Mononuclear cell (primary cell): Measurements from ENCODE around the gene GPX6. TPM values are rescaled to one million over a fixed set of nuclear protein-coding genes. Genes with fewer than 3 reads are reported as not detected.
"Not testable (repeated sequence)": the region's sequence is repeated elsewhere in the genome, so short reads cannot be mapped to it uniquely, and the experiment has no call there.

Source experiments
- H3K27me3 ChIP-seq: 2 replicates; pipeline ENCODE4 v1.6.0; 2011; ENCODE audit warnings: low read length, control low read depth; ENCODE audit not compliant: insufficient read depth
- H3K4me1 ChIP-seq: 2 replicates; pipeline ENCODE4 v1.5.1; 2011; ENCODE audit warnings: mild to moderate bottlenecking, low read length, control low read depth; ENCODE audit not compliant: insufficient read depth
- H3K4me3 ChIP-seq: 2 replicates; pipeline ENCODE4 v1.5.1; 2011; ENCODE audit warnings: mild to moderate bottlenecking, low read length, moderate library complexity
- H3K9me3 ChIP-seq: 2 replicates; pipeline ENCODE4 v1.5.1; 2011; ENCODE audit warnings: low read depth, mild to moderate bottlenecking, control low read depth, low read length
- total RNA-seq: library from RNA; depleted of rRNA; stranded (reverse); fragments of >200 nt; gene quantifications from one replicate; pipeline ENCODE4 v1.2.3, GENCODE V29; 2012

Gene GPX6
- total RNA-seq, 1 donor = not detected

DNA sequence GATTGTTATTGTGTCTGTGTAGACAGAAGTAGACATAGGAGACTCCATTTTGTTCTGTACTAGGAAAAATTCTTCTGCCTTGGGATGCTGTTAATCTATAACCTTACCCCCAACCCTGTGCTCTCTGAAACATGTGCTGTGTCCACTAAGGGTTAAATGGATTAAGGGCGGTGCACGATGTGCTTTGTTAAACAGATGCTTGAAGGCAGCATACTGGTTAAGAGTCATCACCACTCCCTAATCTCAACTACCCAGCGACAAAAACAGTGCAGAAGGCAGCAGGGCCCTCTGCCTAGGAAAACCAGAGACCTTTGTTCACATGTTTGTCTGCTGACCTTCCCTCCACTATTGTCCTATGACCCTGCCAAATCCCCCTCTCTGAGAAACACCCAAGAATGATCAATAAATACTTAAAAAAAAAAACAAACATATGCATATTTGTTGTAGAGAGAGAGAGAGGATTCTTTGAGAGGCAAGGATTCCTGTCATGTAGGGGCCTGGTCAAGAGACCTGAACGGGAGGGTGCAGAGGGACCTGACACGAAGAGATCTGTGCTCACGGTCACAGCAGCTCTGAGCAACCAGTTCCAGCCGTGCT, 12.8 kb downstream of the GPX6 start:
- H3K27me3 ChIP-seq, H3K4me3 ChIP-seq, H3K9me3 ChIP-seq, H3K4me1 ChIP-seq: not testable (repeated sequence)

DNA sequence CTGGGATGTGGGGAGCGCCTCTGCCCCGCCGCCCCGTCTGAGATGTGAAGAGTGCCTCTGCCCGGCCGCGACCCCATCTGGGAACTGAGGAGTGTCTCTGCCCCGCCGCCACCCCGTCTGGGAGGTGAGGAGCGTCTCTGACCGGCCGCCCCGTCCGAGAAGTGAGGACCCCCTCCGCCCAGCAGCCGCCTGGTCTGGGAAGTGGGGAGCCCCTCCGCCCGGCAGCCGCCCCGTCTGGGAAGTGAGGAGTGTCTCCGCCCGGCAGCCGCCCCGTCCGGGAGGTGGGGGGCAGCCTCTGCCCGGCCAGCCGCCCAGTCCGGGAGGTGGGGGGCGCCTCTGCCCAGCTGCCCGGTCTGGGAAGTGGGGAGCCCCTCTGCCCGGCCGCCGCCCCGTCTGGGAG, 13.5 kb downstream of the GPX6 start:
- H3K9me3 ChIP-seq, H3K27me3 ChIP-seq: not testable (repeated sequence)

DNA sequence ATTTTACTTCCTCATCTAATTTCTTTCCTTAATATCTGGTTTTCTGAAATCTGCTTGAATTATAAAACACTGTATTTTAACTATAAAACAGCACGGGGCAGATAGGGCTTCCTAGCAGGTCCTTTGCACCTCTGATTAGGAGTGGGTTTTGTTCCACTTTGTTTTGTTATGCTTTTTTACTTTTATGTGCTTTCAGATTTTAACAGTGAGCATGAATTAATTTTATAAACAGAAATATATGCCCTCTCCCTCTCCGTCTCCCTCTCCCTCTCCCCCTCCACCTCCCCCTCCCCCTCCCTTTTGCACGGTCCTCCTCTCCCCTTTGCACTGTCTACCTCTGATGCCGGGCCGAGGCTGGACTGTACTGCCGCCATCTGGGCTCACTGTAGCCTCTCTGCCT, 14.3 kb downstream of the GPX6 start:
- H3K27me3 ChIP-seq = peaks cover 13% of the 10 kb centered on the region
- H3K4me1 ChIP-seq = no peaks in the 10 kb centered on the region
- H3K4me3 ChIP-seq = no peak overlapping the region
- no peaks in the 10 kb centered on the region for H3K9me3 ChIP-seq

More for the DNA sequence above, 13.5 kb downstream of the GPX6 start:
- H3K4me1 ChIP-seq, H3K4me3 ChIP-seq: not testable (repeated sequence)

DNA sequence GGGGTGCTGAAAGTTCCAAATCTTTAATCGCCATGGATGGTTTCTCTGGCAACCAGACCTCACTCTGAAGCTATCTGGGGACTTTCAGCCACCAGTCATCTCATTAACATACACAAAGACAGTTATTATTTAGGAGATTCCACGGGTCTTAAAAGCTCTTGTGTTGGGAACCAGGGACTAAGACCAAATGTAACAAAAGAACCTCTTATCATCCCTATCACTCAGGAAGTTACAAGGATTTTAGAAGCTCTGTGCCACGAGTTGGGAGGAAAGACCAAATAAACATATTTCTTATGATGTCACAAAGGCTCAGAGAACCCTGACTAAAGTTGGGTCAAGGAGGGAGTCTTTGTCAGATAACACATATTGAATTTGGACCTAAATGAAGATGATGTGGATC, 17.7 kb downstream of the GPX6 start:
- no peaks in the 10 kb centered on the region for H3K9me3 ChIP-seq
- no peaks in the 10 kb centered on the region for H3K4me1 ChIP-seq
- H3K27me3 ChIP-seq = peaks cover 17% of the 10 kb centered on the region
- H3K4me3 ChIP-seq = no peak overlapping the region

DNA sequence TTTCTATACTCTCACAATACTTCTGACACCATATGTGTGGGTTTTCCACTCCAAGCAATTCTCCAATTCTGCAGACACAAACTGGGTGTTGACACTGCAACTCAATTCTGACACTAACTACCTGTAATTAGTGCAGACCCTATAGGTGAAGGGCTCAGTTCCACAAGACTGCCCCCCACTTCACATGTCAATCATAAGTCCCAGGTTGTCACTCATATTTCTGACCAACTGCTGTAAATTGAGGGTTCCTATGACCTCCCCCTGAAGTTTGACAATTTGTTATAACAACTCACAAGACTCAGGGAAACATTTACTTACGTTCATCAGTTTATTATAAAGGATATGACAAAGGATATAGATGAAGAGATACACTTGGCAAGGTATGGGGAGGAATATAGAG, 18.3 kb downstream of the GPX6 start:
- Histone ChIP-seq H3K27me3 (peaks cover 21% of the 10 kb centered on the region), H3K4me1 (no peaks in the 10 kb centered on the region), H3K9me3 (no peaks in the 10 kb centered on the region), H3K4me3 (no peak overlapping the region)

DNA sequence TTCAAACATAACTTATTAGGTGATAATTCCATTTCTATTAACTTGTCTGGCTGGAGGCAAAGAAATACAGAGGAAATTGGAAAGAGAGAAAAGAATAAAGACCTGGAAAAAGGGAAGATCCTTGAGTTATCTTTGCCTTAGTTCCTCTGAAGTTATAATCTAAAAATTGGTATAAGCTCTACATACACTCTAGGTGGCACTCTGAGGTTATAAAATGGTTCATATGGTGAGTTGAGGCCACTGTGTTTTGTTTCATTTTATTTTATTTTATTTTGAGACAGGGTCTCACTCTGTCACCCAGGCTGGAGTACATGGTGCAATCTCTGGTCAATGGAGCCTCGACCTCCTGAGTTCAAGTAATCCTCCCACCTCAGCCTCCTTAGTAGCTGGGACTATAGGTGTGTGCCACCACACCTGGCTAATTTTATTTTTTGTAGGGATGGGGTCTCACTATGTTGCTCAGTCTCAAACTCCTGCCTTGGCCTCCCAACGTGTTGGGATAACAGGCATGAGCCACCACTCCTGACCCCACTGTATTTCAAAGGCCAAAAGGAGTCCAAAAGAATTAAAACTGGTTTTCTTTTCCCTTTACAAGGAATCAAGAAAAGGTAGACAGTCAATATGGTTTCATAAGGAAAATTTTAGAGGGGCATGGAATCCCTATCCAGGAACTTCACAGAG, 19.4 kb downstream of the GPX6 start:
- H3K27me3 ChIP-seq = peaks cover 30% of the 10 kb centered on the region

DNA sequence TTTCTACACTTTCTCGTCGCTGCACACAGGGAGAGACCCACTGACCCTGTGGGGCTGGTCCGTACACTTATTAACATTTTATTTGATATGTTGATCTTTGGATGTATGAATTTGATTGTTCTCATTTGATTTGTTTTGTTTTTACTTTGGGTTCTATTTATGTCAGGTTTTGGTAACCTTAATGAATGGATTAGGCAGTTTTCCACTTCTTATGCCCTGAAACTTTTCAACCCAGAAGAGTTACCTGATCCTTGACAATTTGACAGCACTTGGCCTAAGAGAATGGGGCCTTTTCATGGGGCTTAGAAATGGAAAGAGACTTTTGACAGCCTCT, 23.6 kb downstream of the GPX6 start:
- Histone ChIP-seq H3K4me1 (peaks cover 4% of the 10 kb centered on the region), H3K27me3 (peaks cover 60% of the 10 kb centered on the region), H3K9me3 (no peaks in the 10 kb centered on the region), H3K4me3 (no peak overlapping the region)

More for the DNA sequence above, 19.4 kb downstream of the GPX6 start:
- no peaks in the 10 kb centered on the region for H3K9me3 ChIP-seq
- no peaks in the 10 kb centered on the region for H3K4me1 ChIP-seq
- no peak overlapping the region for H3K4me3 ChIP-seq

DNA sequence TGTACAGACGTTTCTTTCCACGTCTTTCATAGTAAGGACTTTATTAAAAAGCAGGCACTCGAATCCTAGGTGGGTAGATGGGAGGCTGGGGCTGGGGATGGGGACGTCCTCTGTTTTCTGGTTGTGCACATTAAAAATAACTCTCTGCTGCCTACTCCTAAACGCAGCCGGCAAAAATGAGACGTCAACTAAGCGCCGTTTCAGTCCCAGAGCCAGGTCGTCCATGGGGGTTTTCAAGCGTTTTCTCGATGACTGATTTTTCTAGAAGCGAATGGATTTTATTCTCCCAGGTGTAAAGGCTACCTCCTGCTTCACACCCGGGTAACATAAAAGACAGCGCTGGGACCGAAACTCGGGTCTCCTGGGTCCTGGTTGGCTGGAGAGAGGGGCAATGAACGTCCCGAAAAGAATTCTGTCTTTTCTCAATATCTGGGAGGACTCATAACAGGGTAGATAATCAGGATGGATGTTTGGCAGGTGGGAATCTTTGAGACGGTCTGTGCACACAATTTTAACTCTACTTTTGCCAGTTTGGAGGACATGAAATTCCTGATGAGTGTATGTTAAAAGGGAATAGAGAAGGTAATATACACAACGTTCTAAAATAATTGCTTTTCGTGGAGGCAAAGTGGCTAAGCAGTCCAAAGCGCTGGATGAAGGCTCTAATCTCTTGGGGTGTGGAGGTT, 25.2 kb downstream of the GPX6 start:
- no peaks in the 10 kb centered on the region for H3K9me3 ChIP-seq
- peaks cover 4% of the 10 kb centered on the region for H3K4me1 ChIP-seq
- H3K4me3 ChIP-seq = peak overlapping the region; percentile 15
- H3K27me3 ChIP-seq = peaks cover 58% of the 10 kb centered on the region

DNA sequence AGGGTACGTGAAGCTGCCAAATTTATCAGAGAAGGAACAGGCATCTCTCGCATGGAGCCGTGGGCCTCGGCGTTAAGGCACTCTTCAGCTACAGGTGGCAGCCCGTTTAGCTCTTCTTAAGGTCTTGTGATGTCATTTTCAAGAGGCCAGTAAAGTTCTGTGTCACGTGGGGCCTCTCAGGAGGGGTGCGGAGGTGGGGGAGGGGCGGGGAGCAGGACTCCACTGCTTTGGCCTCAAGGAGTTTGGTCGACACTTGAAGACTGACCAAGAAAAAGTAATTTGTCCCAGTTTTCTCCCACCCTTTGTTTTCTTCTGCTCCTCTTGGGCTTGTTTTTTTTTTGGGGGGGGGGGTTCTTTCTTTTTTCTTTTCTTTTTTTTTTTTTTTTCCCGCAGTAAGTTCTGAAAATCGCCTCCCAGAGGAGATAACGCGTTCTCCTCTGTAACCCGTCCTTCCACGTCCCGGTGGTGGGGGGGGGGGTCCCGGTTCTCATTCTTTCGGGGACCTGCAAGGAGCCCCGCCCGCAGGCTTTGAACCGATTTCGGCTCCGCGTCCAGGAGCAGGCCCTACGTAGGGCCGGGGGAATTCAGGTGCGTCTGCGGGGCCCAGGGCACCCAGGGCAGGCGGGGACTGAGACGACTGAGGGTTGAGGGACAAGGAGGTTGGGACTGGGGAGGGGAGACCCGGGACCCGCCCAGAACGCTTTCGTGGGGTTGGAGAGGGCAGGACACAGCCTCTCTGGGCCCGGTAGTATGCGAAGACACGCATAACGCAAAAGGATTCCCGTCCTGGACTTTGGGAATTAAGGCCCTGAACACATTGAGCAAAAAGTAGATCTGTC, 26.0 kb downstream of the GPX6 start:
- Histone ChIP-seq H3K4me3 (peak overlapping the region; percentile 15), H3K4me1 (peaks cover 4% of the 10 kb centered on the region), H3K27me3 (peaks cover 61% of the 10 kb centered on the region), H3K9me3 (no peaks in the 10 kb centered on the region)

DNA sequence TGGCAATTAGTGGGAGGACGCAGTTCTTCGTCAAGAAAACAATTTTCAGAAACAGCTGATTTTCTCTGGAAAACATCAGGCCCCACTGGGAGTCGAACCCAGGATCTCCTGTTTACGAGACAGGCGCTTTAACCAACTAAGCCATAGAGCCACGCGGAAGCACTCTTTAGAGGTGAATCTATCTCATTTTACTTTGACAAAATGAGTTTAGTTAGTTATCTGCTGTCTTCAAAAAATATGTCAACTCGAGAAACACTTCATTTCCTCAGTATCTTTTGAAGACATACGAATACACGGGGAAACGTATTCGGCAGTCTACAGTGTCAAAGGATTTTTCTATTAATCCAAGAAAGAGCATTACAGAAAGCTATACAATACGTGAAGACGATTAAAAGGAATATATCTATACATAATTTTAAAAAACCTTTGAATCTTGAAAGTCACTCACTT, 26.7 kb downstream of the GPX6 start:
- H3K4me3 ChIP-seq = no peak overlapping the region

DNA sequence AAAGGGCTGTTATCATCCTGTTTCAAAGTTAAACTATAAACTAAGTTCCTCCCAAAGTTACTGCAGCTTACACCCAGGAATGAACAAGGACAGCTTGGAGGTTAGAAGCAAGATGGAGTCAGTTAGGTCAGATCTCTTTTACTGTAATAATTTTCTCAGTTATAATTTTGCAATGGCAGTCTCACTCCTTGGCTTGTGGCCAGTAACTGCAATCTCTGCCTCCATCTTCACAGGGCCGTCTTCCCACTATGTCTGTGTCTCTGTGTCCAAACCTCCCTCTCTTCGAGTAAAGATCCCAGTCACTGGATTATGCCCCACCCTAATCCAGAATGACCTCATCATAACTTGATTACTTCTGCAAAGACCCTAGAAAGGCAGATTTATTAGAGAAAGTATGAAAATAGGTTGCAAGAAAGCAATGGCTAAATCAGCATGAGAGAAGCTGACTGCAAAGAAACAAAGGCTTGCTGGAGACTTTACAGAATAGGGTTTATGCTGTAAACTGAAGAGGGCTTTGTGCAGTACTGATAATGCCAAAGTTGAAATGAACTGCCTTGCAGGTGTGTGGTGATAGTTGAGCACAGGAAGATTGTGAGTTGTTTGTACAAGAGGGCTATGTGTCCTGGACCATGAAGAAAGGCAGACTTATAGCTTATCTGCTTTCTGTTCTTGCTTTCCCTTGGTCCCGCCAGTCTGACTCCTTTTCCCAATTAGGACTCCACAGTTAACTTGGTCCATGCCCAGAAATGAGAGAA, 28.4 kb downstream of the GPX6 start:
- Histone ChIP-seq H3K27me3 (peaks cover 63% of the 10 kb centered on the region), H3K4me3 (no peak overlapping the region), H3K4me1 (peaks cover 4% of the 10 kb centered on the region), H3K9me3 (no peaks in the 10 kb centered on the region)

More for the DNA sequence above, 26.7 kb downstream of the GPX6 start:
- Histone ChIP-seq H3K27me3 (peaks cover 62% of the 10 kb centered on the region), H3K9me3 (no peaks in the 10 kb centered on the region), H3K4me1 (peaks cover 4% of the 10 kb centered on the region)

DNA sequence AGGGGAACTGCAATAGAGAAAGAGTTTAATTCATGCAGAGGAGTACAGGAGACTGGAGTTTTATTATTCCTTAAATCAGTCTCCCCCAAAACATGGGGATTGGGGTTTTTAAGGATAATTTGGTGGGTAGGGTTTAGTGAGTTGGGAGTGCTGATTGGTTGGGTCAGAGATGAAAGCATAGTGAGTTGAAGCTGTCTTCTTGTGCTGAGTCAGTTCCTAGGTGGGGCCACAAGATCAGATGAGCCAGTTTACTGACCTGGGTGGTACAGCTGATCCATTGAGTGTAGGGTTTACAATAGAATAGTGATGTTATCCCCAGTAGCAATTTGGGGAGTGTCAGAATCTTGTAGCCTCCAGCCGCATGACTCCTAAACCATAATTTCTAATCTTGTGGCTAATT, 29.1 kb downstream of the GPX6 start:
- Histone ChIP-seq H3K9me3 (no peaks in the 10 kb centered on the region), H3K4me1 (peaks cover 4% of the 10 kb centered on the region), H3K27me3 (peaks cover 62% of the 10 kb centered on the region), H3K4me3 (no peak overlapping the region)

DNA sequence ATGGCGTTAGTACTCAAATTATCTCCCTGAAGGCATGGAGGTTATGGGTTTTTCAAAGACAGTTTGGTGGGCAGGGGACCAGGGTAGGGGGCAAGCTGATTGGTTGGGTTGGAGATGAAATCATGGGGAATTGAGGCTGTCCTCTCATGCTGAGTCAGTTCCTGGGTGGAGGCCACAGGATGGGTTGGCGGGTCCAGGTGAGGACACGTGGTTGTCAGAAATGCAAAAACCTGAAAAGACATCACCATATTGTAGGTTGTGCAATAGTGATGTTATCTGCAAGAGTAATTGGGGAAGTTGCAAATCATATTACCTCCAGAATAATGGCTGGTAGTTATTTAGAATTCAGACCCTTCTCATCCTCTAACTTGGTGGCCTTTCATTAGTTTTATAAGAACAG, 30.1 kb downstream of the GPX6 start:
- H3K9me3 ChIP-seq = no peaks in the 10 kb centered on the region
- H3K27me3 ChIP-seq = peaks cover 64% of the 10 kb centered on the region
- H3K4me3 ChIP-seq = no peak overlapping the region
- H3K4me1 ChIP-seq = peaks cover 4% of the 10 kb centered on the region

DNA sequence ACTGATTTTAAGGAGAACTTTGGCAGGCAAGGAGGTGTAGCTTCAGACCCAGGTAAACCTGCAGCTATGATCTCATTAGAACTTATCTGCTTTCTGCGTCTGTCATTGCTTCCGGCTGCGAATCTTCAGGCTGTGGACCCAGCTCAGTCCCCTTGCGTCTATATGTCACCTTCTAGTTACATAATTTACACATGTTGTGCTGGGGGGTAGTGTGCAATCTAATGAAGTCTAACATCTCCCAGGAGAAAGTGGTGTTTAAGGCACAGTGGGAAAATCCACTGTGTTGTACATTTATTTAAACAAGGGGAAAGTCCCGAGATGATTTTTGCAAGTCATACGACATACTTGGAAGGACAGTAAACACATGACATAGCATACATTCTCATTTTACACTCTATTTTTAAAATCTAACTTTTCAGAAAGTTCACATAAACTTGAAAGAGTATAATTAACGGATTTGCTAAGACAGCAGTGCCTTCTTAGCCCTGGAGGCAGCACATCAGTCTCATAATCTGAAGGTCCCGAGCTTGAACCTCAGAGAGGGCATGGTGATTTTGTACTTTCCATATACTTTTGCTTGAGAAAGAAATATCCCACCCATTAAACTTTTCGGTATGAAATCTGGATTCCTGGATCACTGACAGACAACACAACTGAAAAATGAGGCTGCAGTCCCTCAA, 35.2 kb downstream of the GPX6 start:
- H3K9me3 ChIP-seq = no peaks in the 10 kb centered on the region
- no peaks in the 10 kb centered on the region for H3K4me1 ChIP-seq
- no peak overlapping the region for H3K4me3 ChIP-seq
- peaks cover 78% of the 10 kb centered on the region for H3K27me3 ChIP-seq
